ENCODE data around the gene GPR141.
"Not testable (repeated sequence)": the region's sequence is repeated elsewhere in the genome, so short reads cannot be mapped to it uniquely, and the experiment has no call there.

The GPR141 gene

GRCh38 chr7:37686556-37687345 is 3.2 kb downstream of the GPR141 start:
- DNase-seq (ENCODE audit: low read depth): no peak

- no peak for DNase-seq (ENCODE audit: low read depth)
Observed at GRCh38 chr7:37690206-37690605, 6.6 kb downstream of the GPR141 start.

- DNase-seq (ENCODE audit: low read depth): no peak
Observed at GRCh38 chr7:37694208-37695094, 10.9 kb downstream of the GPR141 start.

- no peak for DNase-seq (ENCODE audit: low read depth)
Observed at GRCh38 chr7:37698276-37698675, 14.7 kb downstream of the GPR141 start.

GRCh38 chr7:37698782-37699181 is 15.2 kb downstream of the GPR141 start:
- DNase-seq (ENCODE audit: low read depth): no peak

- DNase-seq (ENCODE audit: low read depth): no peak
Observed at GRCh38 chr7:37701769-37702168, 18.2 kb downstream of the GPR141 start.

GRCh38 chr7:37703361-37703760 is 19.8 kb downstream of the GPR141 start:
- no peak for DNase-seq (ENCODE audit: low read depth)

GRCh38 chr7:37704328-37704833 is 20.8 kb downstream of the GPR141 start:
- DNase-seq (ENCODE audit: low read depth): not testable (repeated sequence)

GRCh38 chr7:37705976-37706375 is 22.4 kb downstream of the GPR141 start:
- DNase-seq (ENCODE audit: low read depth): no peak

GRCh38 chr7:37706804-37707203 is 23.2 kb downstream of the GPR141 start:
- DNase-seq (ENCODE audit: low read depth): no peak

GRCh38 chr7:37707754-37708485 is 24.4 kb downstream of the GPR141 start:
- DNase-seq (ENCODE audit: low read depth): no peak

GRCh38 chr7:37709631-37710509 is 26.3 kb downstream of the GPR141 start:
- DNase-seq (ENCODE audit: low read depth): no peak

GRCh38 chr7:37713613-37714012 is 30.0 kb downstream of the GPR141 start:
- no peak for DNase-seq (ENCODE audit: low read depth)

- DNase-seq (ENCODE audit: low read depth): no peak
Observed at GRCh38 chr7:37714606-37715005, 31.0 kb downstream of the GPR141 start.

- no peak for DNase-seq (ENCODE audit: low read depth)
Observed at GRCh38 chr7:37718585-37718984, 35.0 kb downstream of the GPR141 start.

GRCh38 chr7:37719077-37719476 is 35.5 kb downstream of the GPR141 start:
- no peak for DNase-seq (ENCODE audit: low read depth)

GRCh38 chr7:37724732-37725131 is 41.2 kb downstream of the GPR141 start:
- no peak for DNase-seq (ENCODE audit: low read depth)

- DNase-seq (ENCODE audit: low read depth): no peak
Observed at GRCh38 chr7:37726016-37726415, 42.5 kb downstream of the GPR141 start.

- no peak for DNase-seq (ENCODE audit: low read depth)
Observed at GRCh38 chr7:37728747-37729146, 45.2 kb downstream of the GPR141 start.

- no peak for DNase-seq (ENCODE audit: low read depth)
Observed at GRCh38 chr7:37729181-37729580, 45.6 kb downstream of the GPR141 start.

- DNase-seq (ENCODE audit: low read depth): no peak
Observed at GRCh38 chr7:37730501-37730900, 46.9 kb downstream of the GPR141 start.

Measured in stimulated activated CD4-positive, alpha-beta T cell treated with anti-CD3 and anti-CD28 coated beads, Interleukin-2, amount 100 ng/mL, for 4 hours (primary cell).